HG03469 (cell line): ENCODE measurements around the gene HDAC5.
"Not testable (repeated sequence)": the region's sequence is repeated elsewhere in the genome, so short reads cannot be mapped to it uniquely, and the experiment has no call there.

Experiments used
- ATAC-seq: cut with Tn5 transposase; IDR thresholded peaks from one replicate; pipeline ENCODE4 v1.9.1; 2021; ENCODE audit warnings: mild to moderate bottlenecking, moderate library complexity, moderate number of reproducible peaks; ENCODE audit not compliant: unreplicated experiment

HDAC5 gene

GRCh38 chr17:44071198-44071520, 52.3 kb downstream of the HDAC5 start:
- ATAC-seq: no peak

- peak; percentile 38 for ATAC-seq
These were observed 52.8 kb downstream of the HDAC5 start, which contains the start of gene G6PC3 for GRCh38 chr17:44070455-44071197. G6PC3 (plus strand) TSS chr17:44070735; CDS start chr17:44070966, 231 bp downstream.

GRCh38 chr17:44069974-44070454, 53.4 kb downstream of the HDAC5 start:
- ATAC-seq: no peak

GRCh38 chr17:44067545-44067940, 55.9 kb downstream of the HDAC5 start:
- no peak for ATAC-seq

- ATAC-seq: peak; percentile 47
These were observed 57.1 kb downstream of the HDAC5 start, which contains the start of gene LSM12 for GRCh38 chr17:44066204-44066930. LSM12 (minus strand) TSS chr17:44066671; CDS start chr17:44066587, 84 bp downstream.

- no peak for ATAC-seq
These were observed 57.7 kb downstream of the HDAC5 start for GRCh38 chr17:44065668-44066203.

GRCh38 chr17:44063704-44064639, 59.5 kb downstream of the HDAC5 start:
- ATAC-seq: no peak

GRCh38 chr17:44062871-44063270, 60.6 kb downstream of the HDAC5 start:
- ATAC-seq: no peak

- ATAC-seq: no peak
These were observed 62.0 kb downstream of the HDAC5 start for GRCh38 chr17:44061446-44061845.

GRCh38 chr17:44059101-44059892, 64.1 kb downstream of the HDAC5 start:
- ATAC-seq: no peak

GRCh38 chr17:44053125-44053872, 70.1 kb downstream of the HDAC5 start:
- no peak for ATAC-seq

- ATAC-seq: no peak
These were observed 74.0 kb downstream of the HDAC5 start for GRCh38 chr17:44049294-44050060.

- not testable (repeated sequence) for ATAC-seq
These were observed 76.5 kb downstream of the HDAC5 start for GRCh38 chr17:44046893-44047292.

- ATAC-seq: no peak
These were observed 78.0 kb downstream of the HDAC5 start for GRCh38 chr17:44045486-44045885.

GRCh38 chr17:44044071-44044470, 79.4 kb downstream of the HDAC5 start:
- ATAC-seq: no peak

GRCh38 chr17:44043272-44043696, 80.2 kb downstream of the HDAC5 start:
- no peak for ATAC-seq

GRCh38 chr17:44039829-44040635, 83.4 kb downstream of the HDAC5 start:
- ATAC-seq: no peak

GRCh38 chr17:44038604-44039011, 84.8 kb downstream of the HDAC5 start:
- ATAC-seq: no peak
